Spleen (tissue), 7 donors: ENCODE measurements around the gene FNDC5.
A peak's percentile ranks its signal among the peaks of the same experiment; 100 is the strongest.

Experiments
- POLR2A ChIP-seq, 3 donors: fragments of 450-650 bp; IDR thresholded peaks; one replicate each; pipeline ENCODE4 v1.5.1; 2017; ENCODE audit warnings: antibody characterized with exemption in 3 of 3, mild to moderate bottlenecking in 1 of 3
- TF ChIP-seq, protein P1 (sequence below), 11 experiments: fragments of 200-600 bp in 7 of 11; fragments of 450-650 bp in 4 of 11; sonication (generic) in 4 of 11; IDR thresholded peaks in 8 of 11; conservative IDR thresholded peaks in 3 of 11; 1 replicate in 7 of 11; 2 replicates in 4 of 11; pipeline versions ENCODE4 v1.4.0 to v1.8.0; 2016 to 2021; ENCODE audit warnings: antibody characterized with exemption in 11 of 11, inconsistent platforms in 4 of 11, mild to moderate bottlenecking in 1 of 11
- donor health status: DM: no; HTN: no; CAD: no; lungs with moderate emphysema.
- donor health status: DM: no; HTN: no; CAD: no.
- donor health status: DM: no; HTN: no; CAD: no.

- TF ChIP-seq, protein P1, sequence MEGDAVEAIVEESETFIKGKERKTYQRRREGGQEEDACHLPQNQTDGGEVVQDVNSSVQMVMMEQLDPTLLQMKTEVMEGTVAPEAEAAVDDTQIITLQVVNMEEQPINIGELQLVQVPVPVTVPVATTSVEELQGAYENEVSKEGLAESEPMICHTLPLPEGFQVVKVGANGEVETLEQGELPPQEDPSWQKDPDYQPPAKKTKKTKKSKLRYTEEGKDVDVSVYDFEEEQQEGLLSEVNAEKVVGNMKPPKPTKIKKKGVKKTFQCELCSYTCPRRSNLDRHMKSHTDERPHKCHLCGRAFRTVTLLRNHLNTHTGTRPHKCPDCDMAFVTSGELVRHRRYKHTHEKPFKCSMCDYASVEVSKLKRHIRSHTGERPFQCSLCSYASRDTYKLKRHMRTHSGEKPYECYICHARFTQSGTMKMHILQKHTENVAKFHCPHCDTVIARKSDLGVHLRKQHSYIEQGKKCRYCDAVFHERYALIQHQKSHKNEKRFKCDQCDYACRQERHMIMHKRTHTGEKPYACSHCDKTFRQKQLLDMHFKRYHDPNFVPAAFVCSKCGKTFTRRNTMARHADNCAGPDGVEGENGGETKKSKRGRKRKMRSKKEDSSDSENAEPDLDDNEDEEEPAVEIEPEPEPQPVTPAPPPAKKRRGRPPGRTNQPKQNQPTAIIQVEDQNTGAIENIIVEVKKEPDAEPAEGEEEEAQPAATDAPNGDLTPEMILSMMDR (IDR thresholded peaks at IDR 0.05 in 8 of 11, conservative IDR thresholded peaks at IDR 0.05 in 3 of 11) = peak in 3 of 11 experiments; percentile 24 to 50 (median 28)
- TF ChIP-seq POLR2A (IDR thresholded peaks at IDR 0.05) = no peak
Observed at GRCh38 chr1:32893198-32894018, 22.7 kb upstream of the FNDC5 start.
